HepG2 (cell line): ENCODE results near the gene PARK7.
"Not testable (repeated sequence)": the region's sequence is repeated elsewhere in the genome, so short reads cannot be mapped to it uniquely, and the experiment has no call there.

Experiments
- ARNT ChIP-seq: fragments of 450-650 bp; IDR thresholded peaks from 2 replicates; pipeline ENCODE4 v1.6.1; 2017
- MED1 ChIP-seq: sonication (generic); formaldehyde crosslinking; IDR thresholded peaks from 2 replicates; pipeline ENCODE4 v1.4.0; 2020; ENCODE audit warnings: missing genetic modification reagents
- RAD21 ChIP-seq: fragments of 450-650 bp; formaldehyde crosslinking; IDR thresholded peaks from 2 replicates; pipeline ENCODE4 v1.5.0; 2020; ENCODE audit warnings: mild to moderate bottlenecking
- ZNF740 ChIP-seq: sonication (generic); formaldehyde crosslinking; IDR thresholded peaks from 2 replicates; pipeline ENCODE4 v1.4.0; 2020; ENCODE audit warnings: missing genetic modification reagents
- ZSCAN9 ChIP-seq: IDR thresholded peaks from 2 replicates; pipeline ENCODE4 v1.6.1; 2016; ENCODE audit warnings: borderline replicate concordance
- TF ChIP-seq, protein P1 (sequence below): sonication (generic); formaldehyde crosslinking; IDR thresholded peaks from 2 replicates; pipeline ENCODE4 v1.4.0; 2020; ENCODE audit warnings: mild to moderate bottlenecking, low read depth, missing genetic modification reagents
- TF ChIP-seq, protein P2 (sequence below): sonication (generic); formaldehyde crosslinking; IDR thresholded peaks from 2 replicates; pipeline ENCODE4 v1.5.0; 2020; ENCODE audit warnings: mild to moderate bottlenecking, missing genetic modification reagents, moderate library complexity

DNA sequence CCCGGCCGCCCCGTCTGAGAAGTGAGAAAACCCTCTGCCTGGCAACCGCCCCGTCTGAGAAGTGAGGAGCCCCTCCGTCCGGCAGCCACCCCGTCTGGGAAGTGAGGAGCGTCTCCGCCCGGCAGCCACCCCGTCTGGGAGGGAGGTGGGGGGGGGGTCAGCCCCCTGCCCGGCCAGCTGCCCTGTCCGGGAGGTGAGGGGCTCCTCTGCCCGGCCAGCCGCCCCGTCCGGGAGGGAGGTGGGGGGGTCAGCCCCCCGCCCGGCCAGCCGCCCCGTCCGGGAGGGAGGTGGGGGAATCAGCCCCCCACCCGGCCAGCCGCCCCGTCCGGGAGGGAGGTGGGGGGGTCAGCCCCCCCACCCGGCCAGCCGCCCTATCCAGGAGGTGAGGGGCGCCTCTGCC, 8.7 kb upstream of the PARK7 start:
- not testable (repeated sequence) for TF ChIP-seq ARNT; ZNF740 (CRISPR knock-in tag); RAD21 (CRISPR knock-in tag); ZSCAN9 (CRISPR knock-in tag); MED1
- TF ChIP-seq, protein P1, sequence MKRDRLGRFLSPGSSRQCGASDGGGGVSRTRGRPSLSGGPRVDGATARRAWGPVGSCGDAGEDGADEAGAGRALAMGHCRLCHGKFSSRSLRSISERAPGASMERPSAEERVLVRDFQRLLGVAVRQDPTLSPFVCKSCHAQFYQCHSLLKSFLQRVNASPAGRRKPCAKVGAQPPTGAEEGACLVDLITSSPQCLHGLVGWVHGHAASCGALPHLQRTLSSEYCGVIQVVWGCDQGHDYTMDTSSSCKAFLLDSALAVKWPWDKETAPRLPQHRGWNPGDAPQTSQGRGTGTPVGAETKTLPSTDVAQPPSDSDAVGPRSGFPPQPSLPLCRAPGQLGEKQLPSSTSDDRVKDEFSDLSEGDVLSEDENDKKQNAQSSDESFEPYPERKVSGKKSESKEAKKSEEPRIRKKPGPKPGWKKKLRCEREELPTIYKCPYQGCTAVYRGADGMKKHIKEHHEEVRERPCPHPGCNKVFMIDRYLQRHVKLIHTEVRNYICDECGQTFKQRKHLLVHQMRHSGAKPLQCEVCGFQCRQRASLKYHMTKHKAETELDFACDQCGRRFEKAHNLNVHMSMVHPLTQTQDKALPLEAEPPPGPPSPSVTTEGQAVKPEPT (CRISPR knock-in tag): not testable (repeated sequence)
- TF ChIP-seq, protein P2, sequence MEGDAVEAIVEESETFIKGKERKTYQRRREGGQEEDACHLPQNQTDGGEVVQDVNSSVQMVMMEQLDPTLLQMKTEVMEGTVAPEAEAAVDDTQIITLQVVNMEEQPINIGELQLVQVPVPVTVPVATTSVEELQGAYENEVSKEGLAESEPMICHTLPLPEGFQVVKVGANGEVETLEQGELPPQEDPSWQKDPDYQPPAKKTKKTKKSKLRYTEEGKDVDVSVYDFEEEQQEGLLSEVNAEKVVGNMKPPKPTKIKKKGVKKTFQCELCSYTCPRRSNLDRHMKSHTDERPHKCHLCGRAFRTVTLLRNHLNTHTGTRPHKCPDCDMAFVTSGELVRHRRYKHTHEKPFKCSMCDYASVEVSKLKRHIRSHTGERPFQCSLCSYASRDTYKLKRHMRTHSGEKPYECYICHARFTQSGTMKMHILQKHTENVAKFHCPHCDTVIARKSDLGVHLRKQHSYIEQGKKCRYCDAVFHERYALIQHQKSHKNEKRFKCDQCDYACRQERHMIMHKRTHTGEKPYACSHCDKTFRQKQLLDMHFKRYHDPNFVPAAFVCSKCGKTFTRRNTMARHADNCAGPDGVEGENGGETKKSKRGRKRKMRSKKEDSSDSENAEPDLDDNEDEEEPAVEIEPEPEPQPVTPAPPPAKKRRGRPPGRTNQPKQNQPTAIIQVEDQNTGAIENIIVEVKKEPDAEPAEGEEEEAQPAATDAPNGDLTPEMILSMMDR (CRISPR knock-in tag): not testable (repeated sequence)
